ENCODE data around the gene PCBP2. TPM values are rescaled to one million over a fixed set of nuclear protein-coding genes. Genes with fewer than 3 reads are reported as not detected.

The PCBP2 gene
- total RNA-seq, 6 experiments from 2014 or later = 254 to 463 (median 347) TPM

- peaks cover 0 to 10% (median 0%) of the 10 kb centered on the region in 4 donors for H3K4me1 ChIP-seq
- ATAC-seq (peak; percentile 94 to 98 (median 96)), DNase-seq (peak; percentile 94 to 97 (median 96))
- intact Hi-C loops (cut with DNase I) = no loop called here
- H3K9me3 ChIP-seq = no peaks in the 10 kb centered on the region
- no peaks in the 10 kb centered on the region for H3K27me3 ChIP-seq
- H3K4me3 ChIP-seq = peak overlapping the region; percentile 33 to 63 (median 48)
- TF ChIP-seq POLR2A (IDR thresholded peaks at IDR 0.05) = peak; percentile 68
- no peak for TF ChIP-seq CTCF (IDR thresholded peaks at IDR 0.05)
- 3% methylated on average over 21 of the region's 52 CpGs for WGBS (ENCODE audit: insufficient coverage, low coverage, low lambda C conversion rate, missing lambda C conversion rate)
- no peaks in the 10 kb centered on the region for H3K36me3 ChIP-seq
- H3K27ac ChIP-seq = peak overlapping the region; percentile 31 to 39 (median 37)
Measured at GRCh38 chr12:53492830-53493609, 41.1 kb downstream of the PCBP2 start.

GRCh38 chr12:53493610-53494391, 41.9 kb downstream of the PCBP2 start:
- DNase-seq (peak in 1 of 3 donors; percentile 46), ATAC-seq (no peak)
- peak overlapping the region; percentile 31 to 39 (median 37) for H3K27ac ChIP-seq
- TF ChIP-seq POLR2A (IDR thresholded peaks at IDR 0.05) (no peak), CTCF (IDR thresholded peaks at IDR 0.05) (no peak)
- H3K27me3 ChIP-seq = no peaks in the 10 kb centered on the region
- no peaks in the 10 kb centered on the region for H3K9me3 ChIP-seq
- intact Hi-C loops (cut with DNase I) = no loop called here
- 29% methylated on average over 8 of the region's 11 CpGs for WGBS (ENCODE audit: insufficient coverage, low coverage, low lambda C conversion rate, missing lambda C conversion rate)
- peaks cover 0 to 10% (median 0%) of the 10 kb centered on the region in 4 donors for H3K4me1 ChIP-seq
- no peaks in the 10 kb centered on the region for H3K36me3 ChIP-seq
- H3K4me3 ChIP-seq = peak overlapping the region; percentile 33 to 63 (median 48)

GRCh38 chr12:53495903-53496751, 44.2 kb downstream of the PCBP2 start:
- DNase-seq (peak in 1 of 3 donors; percentile 52), ATAC-seq (no peak)
- TF ChIP-seq CTCF (IDR thresholded peaks at IDR 0.05) (no peak), POLR2A (IDR thresholded peaks at IDR 0.05) (no peak)
- no peak overlapping the region for H3K4me3 ChIP-seq
- H3K4me1 ChIP-seq = peaks cover 0 to 18% (median 4%) of the 10 kb centered on the region in 4 donors
- no peaks in the 10 kb centered on the region for H3K36me3 ChIP-seq
- WGBS (ENCODE audit: insufficient coverage, low coverage, low lambda C conversion rate, missing lambda C conversion rate) = 39% methylated on average over 5 of the region's 5 CpGs
- H3K9me3 ChIP-seq = no peaks in the 10 kb centered on the region
- peak overlapping the region in 1 of 3 donors; percentile 43 for H3K27ac ChIP-seq
- no peaks in the 10 kb centered on the region for H3K27me3 ChIP-seq
- intact Hi-C loops (cut with DNase I) = no loop called here

- no CpG with 5 or more reads among the region's 1 CpG for WGBS (ENCODE audit: insufficient coverage, low coverage, low lambda C conversion rate, missing lambda C conversion rate)
- intact Hi-C loops (cut with DNase I) = no loop called here
- H3K27me3 ChIP-seq = no peaks in the 10 kb centered on the region
- ATAC-seq (no peak), DNase-seq (no peak)
- no peaks in the 10 kb centered on the region for H3K36me3 ChIP-seq
- peak overlapping the region in 1 of 3 donors; percentile 43 for H3K27ac ChIP-seq
- no peaks in the 10 kb centered on the region for H3K9me3 ChIP-seq
- H3K4me1 ChIP-seq = peaks cover 0 to 20% (median 5%) of the 10 kb centered on the region in 4 donors
- TF ChIP-seq CTCF (IDR thresholded peaks at IDR 0.05) = no peak
- TF ChIP-seq POLR2A (IDR thresholded peaks at IDR 0.05) = no peak
- no peak overlapping the region for H3K4me3 ChIP-seq
Measured at GRCh38 chr12:53496752-53497032, 44.8 kb downstream of the PCBP2 start.

All from right lobe of liver (tissue), 6 donors.